HEK293 (cell line): ENCODE results near the gene HMCN2.
"Not testable (repeated sequence)": the region's sequence is repeated elsewhere in the genome, so short reads cannot be mapped to it uniquely, and the experiment has no call there.

Experiments used
- CTCF ChIP-seq: fragments of 450-650 bp; formaldehyde crosslinking; IDR thresholded peaks from 2 replicates; pipeline ENCODE4 v1.5.1; 2016; ENCODE audit warnings: missing biosample characterization, missing genetic modification characterization
- ELK4 ChIP-seq: IDR thresholded peaks from 2 replicates; pipeline ENCODE4 v1.6.1; 2011; ENCODE audit warnings: mild to moderate bottlenecking, low read depth, low read length, borderline replicate concordance
- SETDB1 ChIP-seq: IDR thresholded peaks from one replicate; pipeline ENCODE4 v1.6.1; 2017; ENCODE audit warnings: mild to moderate bottlenecking, low read length, moderate library complexity, mixed read lengths; ENCODE audit not compliant: insufficient read length
- YY1 ChIP-seq: fragments of 450-650 bp; formaldehyde crosslinking; IDR thresholded peaks from 2 replicates; pipeline ENCODE4 v1.5.1; 2018; ENCODE audit warnings: missing biosample characterization, missing genetic modification characterization
- ZNF10 ChIP-seq: fragments of 450-650 bp; formaldehyde crosslinking; IDR thresholded peaks from 2 replicates; pipeline ENCODE4 v1.5.1; 2017; ENCODE audit warnings: missing biosample characterization, missing genetic modification characterization
- ZNF121 ChIP-seq: fragments of 450-650 bp; formaldehyde crosslinking; IDR thresholded peaks from 2 replicates; pipeline ENCODE4 v1.5.1; 2016; ENCODE audit warnings: missing biosample characterization, missing genetic modification characterization
- ZNF138 ChIP-seq: fragments of 450-650 bp; formaldehyde crosslinking; IDR thresholded peaks from 2 replicates; pipeline ENCODE4 v1.5.1; 2016; ENCODE audit warnings: missing biosample characterization, missing genetic modification characterization, borderline replicate concordance
- ZNF202 ChIP-seq: fragments of 450-650 bp; formaldehyde crosslinking; IDR thresholded peaks from 2 replicates; pipeline ENCODE4 v1.5.1; 2016; ENCODE audit warnings: missing biosample characterization, missing genetic modification characterization, borderline replicate concordance
- ZNF830 ChIP-seq: fragments of 450-650 bp; IDR thresholded peaks from 2 replicates; pipeline ENCODE4 v1.5.0; 2018; ENCODE audit warnings: missing biosample characterization, missing genetic modification characterization, low read depth, mild to moderate bottlenecking, moderate library complexity

- not testable (repeated sequence) for TF ChIP-seq CTCF (tag by site-specific recombination); ZNF10 (tag by site-specific recombination); ZNF202 (tag by site-specific recombination); ZNF121; ELK4; SETDB1; YY1 (tag by site-specific recombination); ZNF830 (tag by site-specific recombination); ZNF138 (tag by site-specific recombination)
Measured at GRCh38 chr9:130258137-130258536, 7.4 kb upstream of the HMCN2 start.
